GM18861 (cell line): Measurements from ENCODE around the gene CAPN2.
A peak's percentile ranks its signal among the peaks of the same experiment; 100 is the strongest.
"Not testable (repeated sequence)": the region's sequence is repeated elsewhere in the genome, so short reads cannot be mapped to it uniquely, and the experiment has no call there.

Source experiments
- ATAC-seq: cut with Tn5 transposase; IDR thresholded peaks from one replicate; pipeline ENCODE4 v1.9.1; 2021; ENCODE audit not compliant: unreplicated experiment

CAPN2 gene

DNA sequence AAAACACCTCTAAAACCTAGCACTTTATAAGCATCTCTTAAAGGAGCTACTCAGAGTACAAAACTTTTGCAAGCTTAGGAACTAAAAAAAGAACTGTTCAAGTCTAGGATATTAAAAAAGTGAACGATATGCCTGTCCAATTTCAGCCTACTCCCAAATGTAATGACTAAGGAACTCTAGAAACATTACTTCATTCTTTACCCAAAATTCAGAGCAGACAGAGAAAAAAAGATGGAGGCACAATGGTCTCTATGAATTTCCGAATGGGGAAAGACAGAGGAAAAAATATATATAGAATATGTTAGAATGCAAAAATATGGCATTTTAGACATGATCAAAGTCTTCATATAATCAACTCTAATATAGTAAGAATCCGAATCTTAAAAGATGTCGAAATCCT lies 72.2 kb downstream of the CAPN2 start:
- no peak for ATAC-seq

DNA sequence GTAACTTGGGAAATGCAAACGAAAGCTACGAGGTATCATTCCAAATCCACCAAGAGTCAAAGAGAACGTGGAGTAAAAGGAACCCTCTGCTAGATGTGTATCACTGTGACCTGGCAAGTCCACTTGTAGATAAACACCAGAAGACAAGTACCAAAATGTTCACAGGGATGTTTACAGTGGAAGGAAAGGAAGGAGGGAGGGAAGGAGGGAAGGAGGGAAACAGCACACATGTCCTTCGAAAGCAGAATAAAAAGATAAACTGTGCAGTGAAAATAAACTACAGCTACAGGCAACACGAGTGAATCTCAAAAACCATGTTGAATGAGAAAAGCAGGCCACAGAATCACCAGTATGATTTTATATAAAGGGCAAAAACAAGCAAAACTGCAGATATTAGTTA lies 73.5 kb downstream of the CAPN2 start:
- ATAC-seq: no peak

DNA sequence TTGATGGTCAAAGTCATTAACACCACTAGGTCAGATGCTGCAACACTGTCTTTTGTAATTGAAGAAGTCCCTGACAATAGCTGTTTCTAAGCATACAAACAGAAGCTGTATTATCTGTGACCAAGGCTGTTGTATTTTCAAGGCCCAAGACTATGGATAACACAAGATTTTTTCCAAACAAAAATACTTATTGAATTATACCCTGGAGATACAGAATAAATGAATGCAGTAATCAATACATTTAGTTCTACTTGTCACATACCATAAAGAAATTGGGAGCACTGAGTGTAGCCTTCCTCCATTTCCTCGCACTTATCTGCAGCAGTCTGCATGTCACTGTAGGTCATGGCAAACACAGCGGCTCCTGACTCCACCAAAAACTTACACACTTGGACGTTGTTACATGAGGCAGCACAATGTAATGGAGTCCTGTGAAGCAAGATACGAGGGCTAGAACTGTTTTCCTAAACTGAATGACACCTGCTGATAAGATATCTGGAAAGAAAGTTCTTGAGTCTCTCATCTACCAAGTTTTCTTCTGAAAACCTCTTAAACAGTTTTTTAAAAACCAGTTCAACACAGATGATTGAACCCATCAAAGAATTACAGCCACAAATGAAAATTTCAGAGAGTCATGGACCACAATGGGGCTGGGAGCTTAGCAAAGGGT lies 76.5 kb downstream of the CAPN2 start:
- ATAC-seq: no peak

DNA sequence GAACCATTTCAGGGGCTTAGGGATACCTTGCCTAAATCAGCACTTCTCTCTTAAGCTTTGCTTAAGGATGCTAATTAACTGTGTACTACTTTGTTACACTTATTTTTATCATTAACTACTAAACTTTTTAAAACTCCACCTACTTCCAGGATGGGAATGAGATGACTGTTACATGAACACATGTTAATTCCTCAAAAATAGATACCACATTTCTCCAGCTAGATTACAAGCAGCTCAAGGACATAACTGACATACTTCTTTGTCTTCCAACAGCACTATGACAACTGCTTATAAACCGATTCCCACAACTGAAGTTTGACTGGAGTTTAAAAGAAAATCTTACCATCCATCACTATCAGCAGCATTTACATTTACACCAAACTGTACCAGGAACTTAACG lies 79.7 kb downstream of the CAPN2 start:
- ATAC-seq: no peak

DNA sequence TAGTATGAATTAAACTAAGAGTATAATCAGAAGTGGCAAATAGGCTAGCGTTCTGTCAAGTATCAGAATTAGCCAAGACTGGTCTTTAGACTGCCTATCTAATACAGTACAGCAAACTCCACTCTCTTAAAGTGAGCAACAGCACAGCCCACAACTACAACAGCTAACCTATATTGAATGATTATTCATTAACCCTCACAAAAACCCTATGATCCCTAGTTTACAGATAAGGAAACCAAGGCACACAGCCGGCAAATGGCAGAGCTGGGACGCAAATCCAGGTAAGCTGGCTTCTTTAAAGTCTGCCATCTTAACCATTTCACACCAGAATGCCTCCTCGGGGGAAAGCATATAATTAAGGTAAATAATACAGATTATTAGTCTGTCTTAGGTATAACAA lies 81.4 kb downstream of the CAPN2 start:
- ATAC-seq: no peak

DNA sequence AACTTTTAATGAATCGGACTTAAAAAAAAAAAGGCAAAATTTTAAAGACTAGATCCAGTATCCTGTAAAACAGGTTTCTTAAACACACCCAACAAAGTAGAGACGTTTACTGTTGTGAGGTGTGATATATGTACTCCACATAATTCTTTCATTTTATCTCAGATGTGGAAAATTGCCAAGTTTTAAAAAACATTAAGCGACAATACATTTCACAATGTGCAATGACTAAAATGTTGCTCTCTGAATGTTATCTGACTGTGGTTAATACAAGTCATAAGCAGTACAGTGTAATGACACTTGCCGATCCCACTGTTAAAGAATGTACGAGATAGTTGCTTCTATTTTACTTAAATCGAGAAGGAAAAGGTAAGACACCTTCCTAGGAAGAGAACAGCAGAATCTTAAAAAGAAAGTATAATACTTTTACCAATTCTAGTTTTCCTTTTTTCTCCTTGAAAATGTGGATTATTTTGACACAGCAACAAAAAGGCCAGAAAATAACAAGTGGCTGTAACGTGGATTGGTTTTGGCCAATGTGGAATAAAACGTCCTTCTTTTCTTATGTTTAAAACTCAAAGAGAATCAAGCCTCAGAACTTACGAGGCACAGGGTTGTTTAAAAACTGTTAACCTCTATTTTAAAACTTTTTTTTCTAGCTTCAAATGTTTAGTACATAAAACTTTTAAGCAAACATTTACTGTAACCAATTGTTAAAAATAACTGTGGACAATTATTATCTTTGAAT lies 82.0 kb downstream of the CAPN2 start:
- no peak for ATAC-seq

DNA sequence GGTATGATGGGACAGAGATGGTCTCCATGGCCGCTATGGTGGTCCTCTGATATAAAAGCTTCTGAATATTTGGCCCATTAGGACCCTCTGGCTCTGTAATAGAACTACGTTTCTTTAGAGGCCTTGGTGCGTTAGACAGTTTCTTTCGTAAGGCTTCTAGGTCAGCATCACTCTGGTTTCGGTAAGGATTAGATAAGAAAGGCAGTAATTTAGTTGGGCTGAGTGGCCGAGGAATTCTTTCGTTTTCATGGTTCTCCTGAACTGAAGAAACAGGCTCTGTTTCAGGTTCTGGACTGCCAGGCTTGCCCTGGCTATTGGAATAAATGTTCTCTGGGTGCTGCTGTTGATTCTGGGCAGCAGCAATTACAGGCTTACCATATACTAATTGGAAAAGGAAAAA lies 83.9 kb downstream of the CAPN2 start:
- ATAC-seq: no peak

DNA sequence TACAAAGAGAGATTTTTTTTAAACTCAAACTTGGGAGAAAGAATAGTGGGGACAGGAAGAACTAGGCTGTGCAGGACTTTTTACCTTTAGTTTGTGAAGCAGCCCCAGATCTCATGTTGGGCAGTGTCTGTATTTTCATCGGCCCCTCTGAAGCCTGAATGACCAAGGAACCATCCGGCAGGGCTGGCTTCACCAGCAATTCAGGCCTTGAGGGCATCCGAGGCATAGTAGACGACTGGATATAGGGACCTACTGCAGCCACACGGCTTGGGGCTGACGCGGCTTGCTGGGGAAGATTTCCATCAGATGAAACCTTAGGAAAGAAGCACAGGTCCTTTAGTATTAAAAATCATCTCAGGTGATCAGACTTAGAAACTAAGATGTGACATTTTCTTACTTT lies 89.7 kb downstream of the CAPN2 start:
- ATAC-seq: no peak

DNA sequence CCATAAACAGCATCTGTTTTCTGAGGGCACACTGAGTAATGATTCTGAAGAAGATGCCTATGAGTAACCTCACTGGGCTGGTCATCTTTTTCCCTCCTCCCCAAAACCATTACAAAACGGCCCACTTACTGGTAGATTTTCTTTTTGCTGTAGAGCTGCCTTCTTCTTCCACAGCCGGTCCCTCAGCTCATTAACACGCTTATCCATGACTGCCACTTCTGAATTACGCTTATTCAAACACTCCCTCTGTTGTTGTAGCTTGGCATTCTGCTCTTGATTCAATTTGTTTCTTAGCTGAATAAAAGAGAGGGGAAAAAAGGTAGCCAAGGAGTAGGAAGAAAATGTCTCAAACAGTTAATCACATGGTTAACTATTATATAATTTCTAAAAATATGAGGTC lies 90.3 kb downstream of the CAPN2 start:
- ATAC-seq: no peak

DNA sequence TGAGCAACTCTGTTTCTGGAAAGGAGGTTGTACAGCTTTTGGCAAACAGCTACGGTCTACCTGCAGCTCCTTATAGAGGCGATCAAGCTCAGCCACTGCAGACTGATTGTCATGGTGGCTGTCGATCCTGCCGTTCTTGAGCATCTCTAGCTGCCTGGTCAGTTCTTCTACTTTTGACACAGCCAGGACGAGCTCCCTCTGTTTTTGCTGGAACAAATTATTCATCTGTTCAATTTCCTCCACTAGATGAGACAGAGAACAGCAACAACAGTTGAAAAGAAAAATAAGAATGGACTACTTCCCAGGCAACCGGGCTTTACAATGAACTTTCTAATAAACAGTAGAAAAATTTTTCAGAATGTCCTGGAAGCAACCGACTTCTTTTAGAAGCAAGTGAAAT lies 90.9 kb downstream of the CAPN2 start:
- no peak for ATAC-seq

DNA sequence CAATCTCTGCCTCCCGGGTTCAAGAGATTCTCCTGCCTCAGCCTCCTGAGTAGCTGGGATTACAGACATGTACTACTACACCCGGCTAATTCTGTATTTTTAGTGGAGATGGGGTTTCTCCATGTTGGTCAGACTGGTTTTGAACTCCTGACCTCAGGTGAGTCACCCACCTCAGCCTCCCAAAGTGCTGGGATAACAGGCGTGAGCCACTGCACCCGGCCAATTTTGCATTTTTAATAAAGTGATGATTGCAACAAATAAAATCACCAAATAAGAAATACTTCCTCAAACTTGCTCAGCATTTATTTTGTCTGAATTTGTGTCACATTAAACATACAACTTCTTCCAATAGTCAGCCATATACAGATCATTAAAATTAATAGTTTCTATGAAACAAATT lies 97.6 kb downstream of the CAPN2 start:
- not testable (repeated sequence) for ATAC-seq

DNA sequence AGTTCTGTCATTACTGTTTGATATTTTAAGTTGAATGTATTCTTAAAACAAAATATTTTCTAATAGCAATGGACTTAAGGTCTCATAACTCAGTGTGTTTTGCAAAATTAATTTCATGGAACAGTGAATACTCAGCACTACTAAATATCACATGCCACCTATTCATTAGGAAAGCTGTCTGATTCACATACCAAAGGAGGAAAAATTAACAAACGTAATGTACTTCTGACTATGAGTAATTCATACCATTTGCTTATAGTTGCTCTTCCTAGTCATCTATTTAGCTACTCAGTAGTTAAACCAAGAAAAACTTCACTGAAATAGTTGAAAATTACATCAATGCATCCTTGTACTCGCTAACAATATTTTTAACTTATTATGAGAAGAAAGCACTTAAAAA lies 98.2 kb downstream of the CAPN2 start:
- no peak for ATAC-seq

DNA sequence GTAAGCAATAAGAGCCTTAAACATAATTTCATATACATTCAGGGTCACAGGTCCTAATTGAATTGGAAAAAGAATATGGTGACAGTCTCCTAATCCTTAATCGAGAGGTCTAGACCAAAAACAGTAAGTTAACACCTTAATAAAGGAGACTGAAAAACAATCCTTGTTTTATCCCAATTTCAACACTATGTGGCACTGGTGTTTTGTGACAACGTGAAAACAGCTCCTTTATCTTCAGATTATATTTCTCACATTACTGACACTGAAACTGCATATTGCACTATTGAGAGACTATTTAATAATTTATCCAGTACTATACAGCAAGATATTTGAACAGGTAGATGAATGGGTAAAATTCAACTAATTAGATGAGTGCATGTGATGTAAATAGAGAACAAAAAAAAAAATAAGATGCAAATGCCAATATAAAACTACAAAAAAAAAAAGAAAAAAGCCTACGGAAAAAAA lies 99.3 kb downstream of the CAPN2 start:
- ATAC-seq: peak; percentile 70

DNA sequence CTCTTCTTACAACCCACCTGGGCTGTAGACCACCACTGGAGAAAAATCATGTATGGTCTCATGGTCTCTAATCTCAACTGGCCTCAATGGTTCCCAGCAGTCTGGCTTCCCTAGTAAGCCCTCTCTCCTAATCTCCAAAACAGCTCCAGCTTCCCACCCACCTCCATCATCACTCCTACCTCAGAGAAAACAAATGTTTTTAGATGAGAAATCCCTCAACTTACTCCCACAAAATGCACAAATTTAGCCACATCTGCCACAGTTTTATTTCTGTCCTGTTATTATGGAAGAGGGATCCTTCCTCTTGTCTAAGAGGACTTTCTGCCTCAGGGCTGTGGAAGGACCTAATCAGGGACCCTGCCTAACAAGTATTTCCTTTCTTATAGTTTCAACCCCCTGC lies 101.3 kb downstream of the CAPN2 start:
- ATAC-seq: no peak

DNA sequence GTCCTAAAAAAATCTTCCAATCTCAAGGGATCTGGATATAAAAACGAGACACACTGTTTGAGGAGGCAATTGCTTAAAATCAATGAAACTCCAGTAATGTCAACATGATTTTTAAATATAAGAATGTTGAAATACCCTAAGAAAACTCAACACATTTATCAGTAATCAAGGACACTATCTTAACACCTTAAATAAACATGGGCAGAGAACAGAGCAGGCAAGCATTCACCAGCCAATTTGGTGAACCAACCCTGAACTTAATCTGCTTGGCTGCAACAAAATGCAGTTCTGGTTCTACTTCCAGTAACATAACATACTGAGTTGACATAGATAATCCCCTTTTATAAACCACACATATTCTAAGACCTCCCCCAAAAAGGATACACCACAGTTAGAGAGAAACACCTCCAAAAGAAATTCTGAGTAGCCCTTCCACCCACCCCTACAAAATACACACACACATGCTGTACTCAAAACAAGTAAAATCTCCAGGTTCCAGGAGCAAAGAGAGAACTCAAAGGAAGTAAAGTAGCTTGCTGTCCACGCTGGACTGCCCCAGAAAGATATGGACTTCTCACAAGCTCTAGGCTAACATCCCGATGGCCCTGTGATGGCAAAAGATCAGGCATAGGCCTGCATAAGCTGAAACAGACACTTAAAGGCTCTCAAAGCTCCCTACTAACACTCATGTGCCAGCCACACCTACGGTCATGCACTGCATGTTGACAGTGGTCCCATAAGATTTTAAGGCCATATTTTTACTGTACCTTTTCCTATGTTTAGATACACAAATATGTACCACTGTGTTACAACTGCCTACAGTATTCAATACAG lies 102.9 kb downstream of the CAPN2 start:
- no peak for ATAC-seq

DNA sequence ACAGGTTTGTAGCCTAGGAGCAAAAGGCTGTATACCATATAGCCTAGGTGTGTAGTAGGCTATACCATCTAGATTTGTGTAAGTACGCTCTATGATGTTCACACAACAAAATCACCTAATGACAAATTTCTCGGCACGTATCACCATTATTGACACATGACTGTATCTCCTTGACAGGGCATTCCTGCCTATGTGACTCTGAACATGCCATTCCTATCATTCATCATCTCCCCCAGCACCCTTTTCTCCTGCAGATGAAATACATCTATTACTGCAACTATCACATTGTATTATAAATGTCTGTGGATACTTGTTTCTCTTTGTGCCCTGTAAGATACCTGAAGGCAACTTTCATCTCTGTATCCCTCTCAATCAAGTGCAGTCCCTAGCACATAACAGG lies 103.5 kb downstream of the CAPN2 start:
- no peak for ATAC-seq

DNA sequence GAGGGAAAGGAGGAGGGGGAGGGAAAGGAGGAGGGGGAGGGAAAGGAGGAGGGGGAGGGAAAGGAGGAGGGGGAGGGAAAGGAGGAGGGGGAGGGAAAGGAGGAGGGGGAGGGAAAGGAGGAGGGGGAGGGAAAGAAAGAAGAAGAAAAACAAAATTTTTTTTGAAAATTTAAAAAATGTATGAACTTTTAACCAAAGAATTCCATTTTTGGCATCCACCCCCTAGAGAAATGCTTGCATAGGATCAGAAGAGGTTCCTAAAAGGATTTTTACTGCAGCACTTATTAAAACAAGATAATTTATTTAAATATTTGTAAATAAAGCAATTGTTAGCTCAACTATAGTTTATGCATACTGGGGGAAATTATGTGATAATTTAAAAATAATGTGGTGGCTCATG lies 104.9 kb downstream of the CAPN2 start:
- ATAC-seq: not testable (repeated sequence)

DNA sequence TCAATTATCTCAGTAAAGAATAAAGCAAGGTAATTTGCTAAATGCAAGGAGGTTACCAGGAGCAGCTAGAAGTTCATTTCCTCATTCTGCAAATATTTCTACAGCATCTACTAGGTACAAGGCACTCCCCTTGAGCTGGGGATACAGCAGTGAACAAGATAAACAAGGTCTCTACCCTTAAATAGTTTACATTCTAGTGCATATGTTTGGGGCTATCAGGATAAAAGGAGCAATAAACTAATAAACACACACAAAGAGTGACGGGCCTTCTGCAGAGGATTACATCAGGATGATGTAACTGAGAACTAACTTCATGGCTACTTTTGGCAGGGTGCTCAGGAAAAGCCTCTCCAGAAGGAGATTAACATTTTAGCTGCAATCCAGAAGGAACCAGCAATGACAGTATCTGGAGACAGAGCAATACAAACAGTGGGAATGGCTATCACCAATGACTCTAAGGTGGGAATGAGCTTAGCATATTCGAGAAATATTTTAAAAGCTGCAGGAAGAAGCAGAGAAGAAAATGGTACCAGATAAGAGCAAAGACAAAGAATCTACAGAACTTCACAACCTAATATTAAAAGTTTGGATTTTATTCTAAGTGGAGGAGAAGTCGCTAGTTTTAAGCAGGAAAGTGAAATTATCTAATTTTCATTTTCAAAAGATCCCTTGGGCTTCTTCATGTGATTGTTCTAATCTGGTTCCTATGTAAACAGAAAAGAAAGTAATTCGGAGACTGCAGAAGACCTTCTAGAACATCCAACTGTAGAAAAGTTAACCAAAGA lies 107.6 kb downstream of the CAPN2 start:
- no peak for ATAC-seq

DNA sequence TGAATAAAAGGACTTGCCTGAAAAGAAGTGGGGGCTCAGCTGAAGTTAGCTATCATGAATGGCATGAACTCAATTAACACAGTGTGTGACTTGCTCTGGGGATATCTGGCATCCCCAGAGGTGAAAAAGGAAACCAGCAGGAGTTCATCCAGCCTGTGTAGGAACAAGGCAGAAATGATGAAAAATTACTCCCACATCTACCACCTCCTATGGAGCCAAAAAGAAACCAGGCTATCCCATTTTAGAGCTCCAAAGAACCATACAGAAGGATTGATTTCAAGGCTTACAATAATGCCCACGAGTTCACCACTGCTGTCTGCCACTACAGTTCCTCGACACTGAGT lies 108.1 kb downstream of the CAPN2 start:
- no peak for ATAC-seq

DNA sequence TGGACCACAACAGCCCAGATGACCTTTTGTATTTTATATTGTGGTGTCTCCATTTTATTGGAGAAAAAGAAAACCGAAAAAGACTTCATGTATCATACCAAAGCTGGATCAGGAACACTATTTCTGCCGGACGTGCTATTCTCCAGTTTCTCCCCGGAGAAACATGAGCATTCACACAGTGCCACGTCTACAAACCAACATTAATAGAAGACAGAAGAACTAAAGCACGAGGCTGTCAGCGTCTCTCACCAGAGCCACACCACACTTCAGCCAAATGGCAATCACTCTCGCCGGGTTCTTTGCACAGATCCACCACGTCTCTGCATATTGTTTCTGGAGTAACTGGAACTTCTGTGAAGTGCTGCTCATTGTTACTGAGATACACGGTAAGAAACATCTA lies 108.6 kb downstream of the CAPN2 start:
- ATAC-seq: no peak

DNA sequence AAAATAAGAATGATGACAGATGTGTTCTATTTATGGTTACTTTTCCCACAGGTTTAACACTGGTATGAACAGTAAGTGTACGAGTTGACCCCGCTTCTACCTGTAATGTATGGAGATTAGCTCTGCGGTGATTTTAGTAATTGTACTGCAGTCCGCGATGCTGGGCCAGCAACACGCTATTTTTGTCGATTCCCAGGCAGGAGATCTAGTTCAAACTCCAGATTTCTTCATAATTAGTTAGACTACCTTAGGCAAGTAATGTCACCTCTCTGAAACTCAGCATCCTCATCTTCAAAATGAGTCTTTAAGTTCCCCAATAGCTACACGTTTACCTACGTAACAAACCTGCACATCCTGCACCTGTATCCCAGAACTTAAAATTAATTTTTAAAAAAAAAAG lies 111.9 kb downstream of the CAPN2 start:
- ATAC-seq: no peak
